Measurements from ENCODE around the gene IL23A. TPM values are rescaled to one million over a fixed set of nuclear protein-coding genes. Genes with fewer than 3 reads are reported as not detected.

IL23A gene
- total and polyA plus RNA-seq, 12 donors: 0.20 to 0.57 (median 0.41) TPM; not detected in 6

GRCh38 chr12:56359851-56360767, 21.4 kb downstream of the IL23A start, which contains the start of gene STAT2:
Gene STAT2, minus strand, starts transcription at chr12:56360107. Its CDS starts 3,536 bp downstream, at chr12:56356571.
- peak; percentile 98 to 99 (median 99) for ATAC-seq
- DNase-seq: peak; percentile 99
- Histone ChIP-seq H3K4me1 (peaks cover 0 to 39% (median 25%) of the 10 kb centered on the region in 9 donors), H3K9me3 (no peaks in the 10 kb centered on the region), H3K36me3 (peaks cover 0 to 25% (median 13%) of the 10 kb centered on the region in 9 donors), H3K27ac (peak within 1 kb of the TSS; percentile 65 to 95 (median 91)), H3K27me3 (no peaks in the 10 kb centered on the region), H3K4me3 (peak within 1 kb of the TSS; percentile 61 to 98 (median 84))
- TF ChIP-seq CTCF (IDR thresholded peaks at IDR 0.05): peak in 2 of 9 donors; percentile 11 to 21
- intact Hi-C loops (cut with DNase I): loop anchor here in 9 of 10 donors (1.0 to 10.0 kb wide), 7 partner anchors 25 to 107 kb away; partner anchors contain the start of genes SPRYD4 (in 5 of the 9), CNPY2 (in 1 of the 9), MIP (in 1 of the 9) and TIMELESS (in 1 of the 9)
- WGBS, 2 donors: 0 to 1% methylated on average over 54 of the region's 54 CpGs

GRCh38 chr12:56361487-56362129, 22.9 kb downstream of the IL23A start:
- H3K4me1 ChIP-seq: peaks cover 0 to 36% (median 25%) of the 10 kb centered on the region in 9 donors
- H3K4me3 ChIP-seq: no peak overlapping the region
- TF ChIP-seq CTCF (IDR thresholded peaks at IDR 0.05): no peak
- no peak overlapping the region for H3K27ac ChIP-seq
- intact Hi-C loops (cut with DNase I): loop anchor here in 7 of 10 donors (2.0 to 10.0 kb wide), 5 partner anchors 27 to 106 kb away; partner anchors contain the start of genes SPRYD4 (in 4 of the 7) and MIP (in 1 of the 7)
- no peaks in the 10 kb centered on the region for H3K27me3 ChIP-seq
- no peaks in the 10 kb centered on the region for H3K9me3 ChIP-seq
- peaks cover 0 to 10% (median 0%) of the 10 kb centered on the region in 9 donors for H3K36me3 ChIP-seq
- ATAC-seq: no peak
- DNase-seq: no peak
- WGBS, 2 donors: 79 to 81% methylated on average over 8 of the region's 8 CpGs

- 92 to 94% methylated on average over 10 of the region's 10 CpGs for WGBS, 2 donors
- intact Hi-C loops (cut with DNase I): loop anchor here in 5 of 10 donors (5.0 to 10.0 kb wide), 3 partner anchors 90 to 105 kb away; partner anchors contain the start of genes SPRYD4 (in 4 of the 5) and MIP (in 1 of the 5)
Measured at GRCh38 chr12:56362130-56363059, 23.7 kb downstream of the IL23A start, which contains the start of gene APOF. Gene APOF, minus strand, starts transcription at chr12:56362857. Its CDS starts 112 bp downstream, at chr12:56362745.

More at GRCh38 chr12:56362130-56363059, 23.7 kb downstream of the IL23A start, which contains the start of gene APOF:
- Histone ChIP-seq H3K27ac (no peak within 1 kb of the TSS), H3K36me3 (peaks cover 0 to 5% (median 0%) of the 10 kb centered on the region in 9 donors), H3K27me3 (no peaks in the 10 kb centered on the region), H3K4me1 (peaks cover 0 to 30% (median 23%) of the 10 kb centered on the region in 9 donors), H3K4me3 (no peak within 1 kb of the TSS), H3K9me3 (no peaks in the 10 kb centered on the region)
- no peak for TF ChIP-seq CTCF (IDR thresholded peaks at IDR 0.05)
- no peak for DNase-seq
- ATAC-seq: no peak

Measured in heart right ventricle (tissue), 16 donors.